Tibial artery (tissue), 4 donors: ENCODE data around the gene CXCL9.
"Not testable (repeated sequence)": the region's sequence is repeated elsewhere in the genome, so short reads cannot be mapped to it uniquely, and the experiment has no call there.

Experiments
- DNase-seq, 2 donors: peaks; one replicate each; pipeline ENCODE4 v3.0.0-alpha.2; 2019
- H3K27ac ChIP-seq, 2 donors: fragments of 200-600 bp; sonication (generic) in 1 of 2; 1 replicate in 1 of 2; 2 replicates in 1 of 2; pipeline ENCODE4 v1.5.1; 2018 to 2019; ENCODE audit warnings: mild to moderate bottlenecking in 1 of 2
- H3K27me3 ChIP-seq, 2 donors: fragments of 200-600 bp; sonication (generic) in 1 of 2; one replicate each; pipeline versions ENCODE4 v1.5.1 to v1.6.0; 2016 to 2019
- H3K36me3 ChIP-seq, 3 donors: fragments of 200-600 bp; sonication (generic) in 2 of 3; one replicate each; pipeline ENCODE4 v1.5.1; 2016 to 2019; ENCODE audit warnings: mild to moderate bottlenecking in 2 of 3
- H3K4me1 ChIP-seq, 4 donors: fragments of 200-600 bp; sonication (generic) in 2 of 4; 1 replicate in 3 of 4; 2 replicates in 1 of 4; pipeline ENCODE4 v1.5.1; 2016 to 2019
- H3K4me3 ChIP-seq, 2 donors: fragments of 200-600 bp; sonication (generic) in 1 of 2; 1 replicate in 1 of 2; 2 replicates in 1 of 2; pipeline ENCODE4 v1.5.1; 2018 to 2019; ENCODE audit warnings: mild to moderate bottlenecking in 2 of 2
- H3K9me3 ChIP-seq, 3 donors: fragments of 200-600 bp; sonication (generic) in 1 of 3; one replicate each; pipeline ENCODE4 v1.5.1; 2016 to 2019
- CTCF ChIP-seq, 2 experiments: fragments of 200-600 bp in 1 of 2; fragments of 450-650 bp in 1 of 2; IDR thresholded peaks; one replicate each; pipeline ENCODE4 v1.5.1; 2017 to 2019; ENCODE audit warnings: antibody characterized with exemption in 2 of 2, mild to moderate bottlenecking in 1 of 2, moderate library complexity in 1 of 2
- intact Hi-C: fragments of 100-400 bp; cut with DNase I; formaldehyde crosslinking; loops from one replicate; pipeline ENCODE4 v1.15.0; 2023; ENCODE audit warnings: low total_unique reads

CXCL9 gene

GRCh38 chr4:76009311-76009710, 2.0 kb upstream of the CXCL9 start:
- no peak for DNase-seq
- TF ChIP-seq CTCF (IDR thresholded peaks at IDR 0.05), result no peak
- Histone ChIP-seq H3K4me3 (no peak overlapping the region), H3K4me1 (peaks cover 0 to 12% (median 0%) of the 10 kb centered on the region in 4 donors), H3K27me3 (no peaks in the 10 kb centered on the region), H3K36me3 (no peaks in the 10 kb centered on the region), H3K27ac (no peak overlapping the region), H3K9me3 (no peaks in the 10 kb centered on the region)
- intact Hi-C loops, result no loop called here

- Histone ChIP-seq H3K36me3 (no peaks in the 10 kb centered on the region), H3K9me3 (no peaks in the 10 kb centered on the region), H3K27ac (no peak overlapping the region), H3K4me3 (no peak overlapping the region), H3K4me1 (no peaks in the 10 kb centered on the region), H3K27me3 (no peaks in the 10 kb centered on the region)
- no peak for TF ChIP-seq CTCF (IDR thresholded peaks at IDR 0.05)
- intact Hi-C loops, result no loop called here
- no peak for DNase-seq
Observed at GRCh38 chr4:76003620-76004019, 3.7 kb downstream of the CXCL9 start.

GRCh38 chr4:76003035-76003434, 4.3 kb downstream of the CXCL9 start:
- no peaks in the 10 kb centered on the region for H3K9me3 ChIP-seq
- H3K27me3 ChIP-seq, result no peaks in the 10 kb centered on the region
- H3K4me3 ChIP-seq, result no peak overlapping the region
- H3K4me1 ChIP-seq, result no peaks in the 10 kb centered on the region
- no peaks in the 10 kb centered on the region for H3K36me3 ChIP-seq
- intact Hi-C loops, result no loop called here
- no peak overlapping the region for H3K27ac ChIP-seq
- no peak for TF ChIP-seq CTCF (IDR thresholded peaks at IDR 0.05)
- no peak for DNase-seq

- no peaks in the 10 kb centered on the region for H3K36me3 ChIP-seq
- no peak for DNase-seq
- no peaks in the 10 kb centered on the region for H3K9me3 ChIP-seq
- intact Hi-C loops, result no loop called here
- no peak overlapping the region for H3K4me3 ChIP-seq
- H3K27me3 ChIP-seq, result no peaks in the 10 kb centered on the region
- TF ChIP-seq CTCF (IDR thresholded peaks at IDR 0.05), result no peak
- no peak overlapping the region for H3K27ac ChIP-seq
- no peaks in the 10 kb centered on the region for H3K4me1 ChIP-seq
Observed at GRCh38 chr4:76002176-76002575, 5.1 kb downstream of the CXCL9 start.

- no peak overlapping the region for H3K27ac ChIP-seq
- no peaks in the 10 kb centered on the region for H3K9me3 ChIP-seq
- no peaks in the 10 kb centered on the region for H3K36me3 ChIP-seq
- no peak for DNase-seq
- H3K4me3 ChIP-seq, result no peak overlapping the region
- no peaks in the 10 kb centered on the region for H3K4me1 ChIP-seq
- TF ChIP-seq CTCF (IDR thresholded peaks at IDR 0.05), result no peak
- no peaks in the 10 kb centered on the region for H3K27me3 ChIP-seq
- intact Hi-C loops, result no loop called here
Observed at GRCh38 chr4:76001700-76002099, 5.6 kb downstream of the CXCL9 start.

- TF ChIP-seq CTCF (IDR thresholded peaks at IDR 0.05), result no peak
- Histone ChIP-seq H3K27me3 (no peaks in the 10 kb centered on the region), H3K4me3 (no peak overlapping the region), H3K36me3 (no peaks in the 10 kb centered on the region), H3K27ac (no peak overlapping the region), H3K9me3 (no peaks in the 10 kb centered on the region), H3K4me1 (no peaks in the 10 kb centered on the region)
- DNase-seq, result no peak
- intact Hi-C loops, result no loop called here
Observed at GRCh38 chr4:76000279-76000678, 7.0 kb downstream of the CXCL9 start.

- not testable (repeated sequence) for H3K4me3 ChIP-seq, H3K27me3 ChIP-seq, H3K9me3 ChIP-seq, H3K4me1 ChIP-seq, DNase-seq, H3K36me3 ChIP-seq, H3K27ac ChIP-seq
- intact Hi-C loops, result loop anchor here (10.0 kb wide), 1 partner anchor 146 kb away; the partner anchor contains the start of gene NUP54
Observed at GRCh38 chr4:75998525-75999147, 8.7 kb downstream of the CXCL9 start.
